GM12891 (cell line): ENCODE results near the gene SPNS3.

Source experiments
- POLR2A ChIP-seq: IDR thresholded peaks from 2 replicates; pipeline ENCODE4 v1.6.1; 2011; ENCODE audit warnings: low read depth, low read length, control low read depth
- POLR2AphosphoS5 ChIP-seq: IDR thresholded peaks from 2 replicates; pipeline ENCODE4 v1.6.1; 2011; ENCODE audit warnings: low read depth, low read length, control low read depth
- POU2F2 ChIP-seq: IDR thresholded peaks from 2 replicates; pipeline ENCODE4 v1.6.1; 2011; ENCODE audit warnings: low read depth, mild to moderate bottlenecking, control low read depth, low read length, moderate library complexity
- SPI1 ChIP-seq: IDR thresholded peaks from 2 replicates; pipeline ENCODE4 v1.6.1; 2011; ENCODE audit warnings: low read depth, low read length, control low read depth
- TAF1 ChIP-seq: IDR thresholded peaks from 2 replicates; pipeline ENCODE4 v1.6.1; 2011; ENCODE audit warnings: low read depth, low read length, control low read depth

- no peak for TF ChIP-seq POLR2A
- TF ChIP-seq POLR2AphosphoS5, result no peak
- no peak for TF ChIP-seq TAF1
- no peak for TF ChIP-seq SPI1
- no peak for TF ChIP-seq POU2F2
These were observed 76.3 kb downstream of the SPNS3 start for GRCh38 chr17:4509923-4510617.
